Fibroblast of lung (primary cell): Measurements from ENCODE around the gene LALBA.

Experiments
- EZH2 ChIP-seq: IDR thresholded peaks from 2 replicates; pipeline ENCODE4 v1.5.1; 2012; ENCODE audit warnings: low read length, control low read depth, mild to moderate bottlenecking; ENCODE audit errors: missing control alignments
- TF ChIP-seq, protein P1 (sequence below), 2 donors: IDR thresholded peaks in 1 of 2; conservative IDR thresholded peaks in 1 of 2; 1 replicate in 1 of 2; 2 replicates in 1 of 2; pipeline ENCODE4 v1.5.1; 2011 to 2012; ENCODE audit warnings: low read length in 2 of 2, control low read depth in 1 of 2, inconsistent platforms in 1 of 2, low read depth in 1 of 2, mild to moderate bottlenecking in 1 of 2

DNA sequence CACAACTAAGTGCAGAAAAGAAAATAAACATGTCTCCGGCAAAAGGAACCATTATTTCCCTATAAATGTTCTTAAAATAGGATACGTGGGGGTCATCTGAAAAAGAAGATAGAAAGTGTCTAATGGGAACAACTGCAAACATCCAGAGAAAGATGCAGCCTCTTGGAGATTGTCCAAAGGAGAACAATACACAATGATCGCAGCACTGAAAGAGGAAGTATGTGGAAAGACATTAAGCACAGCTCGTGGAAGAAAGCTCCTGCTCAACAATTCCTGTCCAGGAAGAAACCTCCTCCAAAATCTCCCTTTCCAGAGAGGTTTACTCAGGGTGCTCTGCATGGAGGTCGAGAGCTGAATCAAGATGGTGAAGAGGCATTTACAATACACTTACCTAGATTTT is 2.5 kb upstream of the LALBA start:
- TF ChIP-seq, protein P1, sequence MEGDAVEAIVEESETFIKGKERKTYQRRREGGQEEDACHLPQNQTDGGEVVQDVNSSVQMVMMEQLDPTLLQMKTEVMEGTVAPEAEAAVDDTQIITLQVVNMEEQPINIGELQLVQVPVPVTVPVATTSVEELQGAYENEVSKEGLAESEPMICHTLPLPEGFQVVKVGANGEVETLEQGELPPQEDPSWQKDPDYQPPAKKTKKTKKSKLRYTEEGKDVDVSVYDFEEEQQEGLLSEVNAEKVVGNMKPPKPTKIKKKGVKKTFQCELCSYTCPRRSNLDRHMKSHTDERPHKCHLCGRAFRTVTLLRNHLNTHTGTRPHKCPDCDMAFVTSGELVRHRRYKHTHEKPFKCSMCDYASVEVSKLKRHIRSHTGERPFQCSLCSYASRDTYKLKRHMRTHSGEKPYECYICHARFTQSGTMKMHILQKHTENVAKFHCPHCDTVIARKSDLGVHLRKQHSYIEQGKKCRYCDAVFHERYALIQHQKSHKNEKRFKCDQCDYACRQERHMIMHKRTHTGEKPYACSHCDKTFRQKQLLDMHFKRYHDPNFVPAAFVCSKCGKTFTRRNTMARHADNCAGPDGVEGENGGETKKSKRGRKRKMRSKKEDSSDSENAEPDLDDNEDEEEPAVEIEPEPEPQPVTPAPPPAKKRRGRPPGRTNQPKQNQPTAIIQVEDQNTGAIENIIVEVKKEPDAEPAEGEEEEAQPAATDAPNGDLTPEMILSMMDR (conservative IDR thresholded peaks at IDR 0.05 in 1 of 2, IDR thresholded peaks at IDR 0.05 in 1 of 2; ENCODE audit: low read depth in 1 of 2, low read length in 2 of 2), result no peak
- TF ChIP-seq EZH2, result no peak
